Neural cell (in vitro differentiated cells): ENCODE results near the gene DNAAF9.

ENCODE experiments used
- EZH2 ChIP-seq: fragments of 200-600, 300-800 bp; shearing (Covaris generic), sonication (generic); IDR thresholded peaks from 2 replicates; pipeline ENCODE4 v1.6.1; 2014; ENCODE audit warnings: antibody characterized with exemption, low read length, borderline replicate concordance, mild to moderate bottlenecking; ENCODE audit not compliant: insufficient read depth, poor library complexity, severe bottlenecking
- TF ChIP-seq, protein P1 (sequence below): fragments of 450-650 bp; IDR thresholded peaks from 2 replicates; pipeline ENCODE4 v1.5.1; 2014; ENCODE audit warnings: antibody characterized with exemption, mild to moderate bottlenecking, moderate library complexity; ENCODE audit not compliant: poor library complexity, severe bottlenecking

DNA sequence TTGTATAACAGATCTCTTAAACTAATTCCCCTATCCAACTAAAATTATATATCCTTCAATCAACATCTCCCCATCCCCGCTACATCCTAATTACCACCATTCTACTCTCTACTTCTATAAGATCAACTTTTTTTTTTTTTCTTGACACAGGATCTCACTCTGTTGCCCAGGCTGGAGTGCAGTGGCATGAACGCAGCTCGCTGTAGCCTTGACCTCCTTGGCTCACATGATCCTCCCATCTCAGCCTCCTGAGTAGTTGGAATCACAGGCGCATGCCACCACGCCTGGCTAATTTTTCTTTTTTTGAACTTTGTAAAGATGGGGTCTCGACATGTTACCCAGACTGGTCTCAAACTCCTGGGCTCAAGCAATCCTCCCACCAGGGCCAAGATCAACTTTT, 5.0 kb downstream of the DNAAF9 start:
- no peak for TF ChIP-seq EZH2
- TF ChIP-seq, protein P1, sequence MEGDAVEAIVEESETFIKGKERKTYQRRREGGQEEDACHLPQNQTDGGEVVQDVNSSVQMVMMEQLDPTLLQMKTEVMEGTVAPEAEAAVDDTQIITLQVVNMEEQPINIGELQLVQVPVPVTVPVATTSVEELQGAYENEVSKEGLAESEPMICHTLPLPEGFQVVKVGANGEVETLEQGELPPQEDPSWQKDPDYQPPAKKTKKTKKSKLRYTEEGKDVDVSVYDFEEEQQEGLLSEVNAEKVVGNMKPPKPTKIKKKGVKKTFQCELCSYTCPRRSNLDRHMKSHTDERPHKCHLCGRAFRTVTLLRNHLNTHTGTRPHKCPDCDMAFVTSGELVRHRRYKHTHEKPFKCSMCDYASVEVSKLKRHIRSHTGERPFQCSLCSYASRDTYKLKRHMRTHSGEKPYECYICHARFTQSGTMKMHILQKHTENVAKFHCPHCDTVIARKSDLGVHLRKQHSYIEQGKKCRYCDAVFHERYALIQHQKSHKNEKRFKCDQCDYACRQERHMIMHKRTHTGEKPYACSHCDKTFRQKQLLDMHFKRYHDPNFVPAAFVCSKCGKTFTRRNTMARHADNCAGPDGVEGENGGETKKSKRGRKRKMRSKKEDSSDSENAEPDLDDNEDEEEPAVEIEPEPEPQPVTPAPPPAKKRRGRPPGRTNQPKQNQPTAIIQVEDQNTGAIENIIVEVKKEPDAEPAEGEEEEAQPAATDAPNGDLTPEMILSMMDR, result no peak
